Activated CD8-positive, alpha-beta memory T cell treated with anti-CD3 and anti-CD28 coated beads, Interleukin-2, amount 10 ng/mL, durations not matched to agents 7 days and 5 days (primary cell): ENCODE data around the gene DLX6. TPM values are rescaled to one million over a fixed set of nuclear protein-coding genes. Genes with fewer than 3 reads are reported as not detected.

Source experiments
- ATAC-seq: fragments of 150-1000 bp; cut with Tn5 transposase; one replicate; pipeline ENCODE4 v1.10.0; 2021; ENCODE audit warnings: moderate library complexity
- CTCF ChIA-PET: fragments of 350-600 bp; sonication (Branson Sonifier 250); formaldehyde crosslinking; loops from one replicate; lab custom pipeline; 2021; ENCODE audit warnings: antibody characterized with exemption; lab: Charles Lee
- DNase-seq: peaks from one replicate; pipeline ENCODE4 v3.0.0-alpha.2; 2020
- H3K27ac Mint-ChIP-seq: one replicate; pipeline ENCODE4 v1.8.0; 2021; ENCODE audit warnings: mild to moderate bottlenecking, mixed read lengths
- H3K27me3 Mint-ChIP-seq: one replicate; pipeline ENCODE4 v1.8.0; 2021; ENCODE audit warnings: mixed read lengths
- H3K36me3 Mint-ChIP-seq: one replicate; pipeline ENCODE4 v1.8.0; 2021; ENCODE audit warnings: mild to moderate bottlenecking, mixed read lengths
- H3K4me1 Mint-ChIP-seq: one replicate; pipeline ENCODE4 v1.8.0; 2021; ENCODE audit warnings: mixed read lengths
- H3K4me3 Mint-ChIP-seq: one replicate; pipeline ENCODE4 v1.8.0; 2021; ENCODE audit warnings: mild to moderate bottlenecking, moderate library complexity, mixed read lengths
- H3K9me3 Mint-ChIP-seq: one replicate; pipeline ENCODE4 v1.8.0; 2022; ENCODE audit warnings: low read depth, mixed read lengths
- total RNA-seq, 2 experiments: library from RNA; stranded (reverse); gene quantifications; one replicate each; pipeline ENCODE4 v1.2.3, GENCODE V29; 2021

The DLX6 gene
- total RNA-seq, 2 experiments from 2014 or later, result not detected

DNA sequence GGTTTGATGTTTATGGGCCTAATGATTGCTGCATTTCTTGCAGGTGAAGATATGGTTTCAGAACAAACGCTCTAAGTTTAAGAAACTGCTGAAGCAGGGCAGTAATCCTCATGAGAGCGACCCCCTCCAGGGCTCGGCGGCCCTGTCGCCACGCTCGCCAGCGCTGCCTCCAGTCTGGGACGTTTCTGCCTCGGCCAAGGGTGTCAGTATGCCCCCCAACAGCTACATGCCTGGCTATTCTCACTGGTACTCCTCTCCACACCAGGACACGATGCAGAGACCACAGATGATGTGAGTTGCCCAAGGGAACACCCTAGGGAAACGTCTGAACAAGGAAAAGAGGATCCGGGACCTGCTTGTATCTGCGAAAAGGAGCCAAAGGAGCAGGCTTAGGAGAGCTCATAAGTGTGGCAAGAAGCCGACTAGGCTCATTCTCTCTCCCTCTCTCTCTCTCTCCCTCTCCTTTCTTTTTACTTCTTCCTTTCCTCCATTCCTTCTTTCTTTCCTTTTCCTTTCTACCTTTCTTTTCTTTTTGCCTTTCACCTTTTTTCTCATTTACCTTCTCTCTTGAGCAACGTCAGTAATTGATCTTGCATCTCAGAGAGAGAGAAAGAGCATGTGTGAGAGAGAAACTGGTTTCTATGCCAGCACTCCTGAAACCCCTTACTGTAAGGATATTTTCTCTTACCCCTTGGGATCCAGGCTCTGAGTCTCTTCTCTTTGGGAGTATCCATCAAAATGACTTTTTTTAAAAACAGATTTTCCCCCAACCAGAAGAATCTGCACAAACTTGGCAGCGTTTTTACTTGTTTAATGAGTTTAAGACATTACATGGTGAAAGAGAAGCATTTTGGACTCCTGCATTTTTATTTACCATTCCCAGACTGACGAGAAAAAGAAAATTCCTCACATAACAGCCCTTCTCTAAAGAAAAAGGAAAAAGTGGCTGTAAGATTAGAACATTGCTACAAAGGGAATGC lies 4.7 kb downstream of the DLX6 start:
- Mint-ChIP-seq H3K36me3 (no peaks in the 10 kb centered on the region), H3K27ac (no peak overlapping the region), H3K27me3 (peaks cover 88% of the 10 kb centered on the region), H3K4me1 (peaks cover 6% of the 10 kb centered on the region), H3K9me3 (no peaks in the 10 kb centered on the region), H3K4me3 (no peak overlapping the region)
- DNase-seq, result no peak
- CTCF ChIA-PET, result no interaction called here
- no peak for ATAC-seq

DNA sequence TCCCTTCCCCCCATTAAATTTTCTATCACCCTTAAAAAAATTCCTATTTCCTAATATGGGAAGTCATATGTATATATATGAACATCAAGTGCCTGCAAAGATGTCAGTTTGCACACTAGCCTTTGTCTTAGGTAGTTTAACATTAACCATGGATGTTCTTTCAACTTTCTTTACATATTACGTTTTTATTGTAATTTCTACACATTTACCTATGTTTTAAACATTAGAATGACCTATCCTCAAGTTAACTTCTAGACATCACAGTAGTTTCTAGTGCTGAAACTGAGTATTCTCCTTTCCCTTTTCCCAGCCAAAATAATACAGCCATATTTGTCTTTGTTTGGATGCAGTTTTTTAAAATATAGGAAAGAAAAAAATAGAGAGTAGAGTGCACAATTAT lies 5.8 kb downstream of the DLX6 start:
- peaks cover 2% of the 10 kb centered on the region for H3K36me3 Mint-ChIP-seq
- peaks cover 91% of the 10 kb centered on the region for H3K27me3 Mint-ChIP-seq
- DNase-seq (no peak), ATAC-seq (no peak)
- H3K4me1 Mint-ChIP-seq, result peaks cover 5% of the 10 kb centered on the region
- H3K27ac Mint-ChIP-seq, result no peak overlapping the region
- CTCF ChIA-PET, result no interaction called here
- H3K9me3 Mint-ChIP-seq, result no peaks in the 10 kb centered on the region
- no peak overlapping the region for H3K4me3 Mint-ChIP-seq

DNA sequence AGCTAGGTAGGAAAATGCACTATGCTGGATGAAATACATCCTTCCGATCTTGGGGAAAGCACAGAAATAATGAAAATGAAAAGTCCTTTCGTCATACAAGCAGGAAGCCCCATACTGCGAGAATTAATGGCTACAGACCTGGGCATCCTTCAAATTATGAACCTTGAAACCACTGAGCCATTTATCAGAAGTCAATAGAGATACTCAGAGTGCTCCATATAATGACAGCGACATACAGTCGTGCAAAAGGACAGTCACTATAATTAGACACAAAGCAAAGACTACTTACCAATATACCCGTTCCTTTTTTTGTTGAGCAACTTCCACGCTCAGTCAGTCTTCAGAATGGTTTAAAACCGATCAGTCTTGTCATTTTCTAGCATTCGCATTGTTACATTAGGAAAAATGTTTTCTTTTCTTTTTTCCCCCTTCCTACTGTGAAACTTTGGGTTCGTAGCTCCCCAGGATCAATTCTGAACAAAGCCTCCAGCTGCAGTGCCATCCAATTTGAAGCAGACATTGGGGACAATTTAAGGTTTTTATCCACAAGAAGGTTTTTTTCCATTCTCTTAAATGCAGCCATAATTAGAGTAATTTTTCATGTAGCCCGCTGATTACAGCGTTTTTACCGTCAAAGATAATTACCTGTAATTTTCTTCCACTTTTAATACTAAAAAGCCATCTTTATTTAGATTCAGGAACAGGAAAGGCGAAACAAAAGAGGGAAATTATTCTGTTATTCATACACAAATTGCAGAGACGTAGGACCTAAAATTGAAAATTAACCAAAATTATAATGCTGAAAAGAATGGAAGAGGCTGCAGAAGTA lies 6.4 kb downstream of the DLX6 start:
- peaks cover 2% of the 10 kb centered on the region for H3K36me3 Mint-ChIP-seq
- no peak overlapping the region for H3K27ac Mint-ChIP-seq
- no peaks in the 10 kb centered on the region for H3K9me3 Mint-ChIP-seq
- no peak for ATAC-seq
- no peak for DNase-seq
- H3K4me3 Mint-ChIP-seq, result no peak overlapping the region
- peaks cover 93% of the 10 kb centered on the region for H3K27me3 Mint-ChIP-seq
- peaks cover 3% of the 10 kb centered on the region for H3K4me1 Mint-ChIP-seq
- CTCF ChIA-PET, result no interaction called here

DNA sequence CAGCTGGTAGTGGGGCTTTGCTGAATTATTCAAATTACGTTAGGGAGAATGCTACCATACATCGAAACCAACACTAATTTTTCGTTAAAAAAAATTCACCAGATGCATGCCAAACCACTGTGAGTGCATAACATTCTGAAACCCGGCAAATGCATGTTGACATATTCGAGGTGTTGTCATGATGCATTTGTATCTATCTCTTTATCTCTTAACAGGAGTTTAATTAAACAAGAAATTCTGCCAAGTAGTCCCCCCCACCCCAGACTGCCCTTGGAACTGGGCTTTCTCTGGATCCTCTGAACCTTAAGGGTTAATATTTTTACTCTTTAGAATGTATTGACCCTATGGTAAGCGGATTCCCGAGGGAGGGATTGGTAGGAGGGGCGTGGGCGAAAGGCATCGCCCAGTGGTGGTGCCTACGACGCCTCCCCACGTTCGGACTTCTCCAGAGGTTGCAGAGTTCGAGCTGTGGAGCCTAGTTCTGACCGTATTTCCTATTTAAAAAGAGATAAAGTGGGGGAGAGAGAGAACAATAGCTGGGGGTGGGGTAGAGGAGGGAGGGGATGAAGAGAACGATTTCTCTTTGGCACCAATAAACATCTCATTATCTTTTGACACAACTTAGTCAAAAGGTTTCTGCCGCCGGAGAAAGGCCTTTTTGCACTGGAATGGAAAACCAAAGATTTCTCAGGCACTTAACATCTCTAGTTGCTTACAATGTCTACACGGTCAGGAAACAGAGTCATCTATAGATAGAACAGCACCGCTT lies 7.2 kb downstream of the DLX6 start:
- Mint-ChIP-seq H3K4me1 (no peaks in the 10 kb centered on the region), H3K27me3 (peaks cover 93% of the 10 kb centered on the region), H3K9me3 (no peaks in the 10 kb centered on the region), H3K4me3 (no peak overlapping the region), H3K36me3 (peaks cover 2% of the 10 kb centered on the region), H3K27ac (no peak overlapping the region)
- CTCF ChIA-PET, result interaction anchor here (1.2 to 2.8 kb wide), 2 partner anchors 12 to 15 kb away, joined by 3 to 11 read pairs; partner anchors contain the start of gene DLX5
- DNase-seq (no peak), ATAC-seq (no peak)

DNA sequence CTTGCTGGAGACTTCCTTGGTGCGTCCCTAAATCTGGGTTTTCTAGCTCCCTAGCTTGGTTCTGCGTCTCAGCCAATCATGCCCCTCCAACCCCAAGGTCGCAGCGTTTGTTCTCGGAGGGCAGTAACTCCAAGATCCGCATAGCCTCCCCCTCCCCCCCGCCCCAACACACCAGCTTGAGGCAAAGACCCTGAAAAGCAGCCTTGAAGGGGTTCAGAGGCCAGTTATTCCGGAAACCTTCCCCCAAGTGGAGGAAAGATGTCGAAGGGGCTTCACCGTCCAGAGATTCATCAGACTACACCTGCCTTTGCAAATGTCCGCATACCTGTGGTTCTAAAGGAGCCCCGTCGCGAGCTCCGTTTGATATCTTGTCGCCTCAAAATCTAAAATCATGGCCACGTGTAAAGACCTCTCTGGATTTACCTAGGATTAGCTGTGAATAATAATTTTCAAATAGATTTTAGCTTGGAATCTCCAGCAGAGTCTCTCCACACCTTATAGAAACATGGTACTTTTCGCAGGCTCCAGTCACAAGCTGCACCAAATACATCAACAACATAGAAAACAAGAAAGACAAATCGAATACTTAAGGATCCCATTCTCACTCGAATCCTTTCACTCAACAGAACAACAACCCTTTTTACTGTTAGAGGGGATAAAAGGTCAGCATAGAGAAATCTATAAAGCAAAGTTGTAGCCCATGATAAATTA lies 7.9 kb downstream of the DLX6 start:
- Mint-ChIP-seq H3K27ac (no peak overlapping the region), H3K27me3 (peaks cover 93% of the 10 kb centered on the region), H3K36me3 (peaks cover 2% of the 10 kb centered on the region), H3K9me3 (no peaks in the 10 kb centered on the region), H3K4me1 (no peaks in the 10 kb centered on the region), H3K4me3 (no peak overlapping the region)
- CTCF ChIA-PET, result interaction anchor here (1.2 to 2.8 kb wide), 2 partner anchors 11 to 14 kb away, joined by 3 to 11 read pairs; partner anchors contain the start of gene DLX5
- DNase-seq (no peak), ATAC-seq (no peak)

DNA sequence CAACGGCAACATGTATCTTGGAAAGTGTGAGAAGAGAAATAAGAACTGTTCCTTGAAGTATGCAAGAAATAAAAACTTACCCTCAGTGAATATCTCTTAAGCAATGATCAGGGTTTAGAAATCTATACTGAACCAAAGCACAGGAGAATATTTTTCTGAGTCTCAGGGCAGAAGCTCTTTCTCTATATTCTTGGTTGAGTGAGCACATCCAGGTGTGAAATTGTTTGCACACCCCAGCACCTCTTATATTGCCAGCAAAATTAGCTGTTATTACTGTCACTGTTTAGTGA lies 8.4 kb downstream of the DLX6 start:
- Mint-ChIP-seq H3K27me3 (peaks cover 93% of the 10 kb centered on the region), H3K27ac (no peak overlapping the region), H3K4me1 (no peaks in the 10 kb centered on the region), H3K36me3 (peaks cover 2% of the 10 kb centered on the region), H3K9me3 (no peaks in the 10 kb centered on the region), H3K4me3 (no peak overlapping the region)
- no peak for DNase-seq
- ATAC-seq, result no peak
- CTCF ChIA-PET, result interaction anchor here (1.2 to 2.8 kb wide), 2 partner anchors 11 to 13 kb away, joined by 3 to 11 read pairs; partner anchors contain the start of gene DLX5

DNA sequence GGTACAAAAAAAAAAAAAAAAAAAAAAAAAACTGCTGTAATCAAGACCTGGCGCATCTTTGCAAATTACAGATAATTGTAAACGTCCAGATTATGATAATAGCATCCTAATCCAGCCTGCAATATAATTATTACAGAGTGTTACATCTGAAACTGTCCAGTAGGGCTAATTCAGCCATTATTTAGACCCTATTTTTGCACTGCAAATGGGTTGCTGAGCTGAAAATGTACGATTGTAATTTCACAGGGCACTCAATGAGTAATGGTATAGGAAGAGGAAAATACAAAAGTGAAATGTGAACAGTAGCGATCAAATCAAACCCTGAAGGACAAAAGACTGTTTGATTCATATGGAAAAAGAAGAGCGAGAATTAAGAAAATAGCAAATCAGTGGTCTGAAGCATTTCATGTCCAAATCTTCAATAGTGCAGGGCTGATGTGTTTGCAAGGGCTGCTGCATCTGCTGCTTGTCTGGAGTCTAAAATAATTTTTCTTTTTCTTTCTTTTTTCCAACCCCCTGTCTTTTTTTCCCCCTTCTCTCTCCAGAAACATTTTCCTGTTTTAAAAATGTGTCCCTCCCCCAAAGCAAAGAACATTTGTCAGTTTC lies 8.9 kb downstream of the DLX6 start:
- Mint-ChIP-seq H3K36me3 (peaks cover 2% of the 10 kb centered on the region), H3K27me3 (peaks cover 95% of the 10 kb centered on the region), H3K4me1 (no peaks in the 10 kb centered on the region), H3K27ac (no peak overlapping the region), H3K9me3 (no peaks in the 10 kb centered on the region), H3K4me3 (no peak overlapping the region)
- CTCF ChIA-PET, result interaction anchor here (1.0 to 2.8 kb wide), 2 partner anchors 13 to 15 kb away, joined by 3 to 11 read pairs; no protein-coding TSS in a partner anchor
- DNase-seq (no peak), ATAC-seq (no peak)

DNA sequence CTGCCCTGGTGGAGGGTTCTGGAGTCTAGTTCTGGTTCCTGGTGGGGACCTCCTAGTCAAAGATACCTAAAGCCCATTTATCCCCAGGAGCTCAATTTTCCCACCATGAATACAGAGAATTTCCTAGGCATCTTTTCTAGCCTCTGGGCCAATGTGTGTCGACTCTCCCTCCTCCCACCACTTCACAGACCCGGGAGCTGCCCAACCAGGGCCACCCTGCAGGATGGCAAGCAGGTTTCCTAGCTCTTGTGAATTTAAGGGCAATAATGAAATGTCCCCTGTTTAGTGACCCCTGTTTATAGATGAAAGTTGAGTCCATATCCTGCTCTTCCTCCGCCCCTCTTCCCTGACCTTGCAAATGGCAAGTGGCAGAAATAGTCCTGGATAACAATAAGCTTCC lies 9.9 kb downstream of the DLX6 start:
- DNase-seq, result no peak
- H3K9me3 Mint-ChIP-seq, result no peaks in the 10 kb centered on the region
- H3K27me3 Mint-ChIP-seq, result peaks cover 95% of the 10 kb centered on the region
- peaks cover 2% of the 10 kb centered on the region for H3K36me3 Mint-ChIP-seq
- CTCF ChIA-PET, result interaction anchor here (0.6 to 2.8 kb wide), 4 partner anchors 12 to 939 kb away, joined by 3 to 11 read pairs (median 3); no protein-coding TSS in a partner anchor
- H3K4me3 Mint-ChIP-seq, result no peak overlapping the region
- no peaks in the 10 kb centered on the region for H3K4me1 Mint-ChIP-seq
- no peak for ATAC-seq
- H3K27ac Mint-ChIP-seq, result no peak overlapping the region

DNA sequence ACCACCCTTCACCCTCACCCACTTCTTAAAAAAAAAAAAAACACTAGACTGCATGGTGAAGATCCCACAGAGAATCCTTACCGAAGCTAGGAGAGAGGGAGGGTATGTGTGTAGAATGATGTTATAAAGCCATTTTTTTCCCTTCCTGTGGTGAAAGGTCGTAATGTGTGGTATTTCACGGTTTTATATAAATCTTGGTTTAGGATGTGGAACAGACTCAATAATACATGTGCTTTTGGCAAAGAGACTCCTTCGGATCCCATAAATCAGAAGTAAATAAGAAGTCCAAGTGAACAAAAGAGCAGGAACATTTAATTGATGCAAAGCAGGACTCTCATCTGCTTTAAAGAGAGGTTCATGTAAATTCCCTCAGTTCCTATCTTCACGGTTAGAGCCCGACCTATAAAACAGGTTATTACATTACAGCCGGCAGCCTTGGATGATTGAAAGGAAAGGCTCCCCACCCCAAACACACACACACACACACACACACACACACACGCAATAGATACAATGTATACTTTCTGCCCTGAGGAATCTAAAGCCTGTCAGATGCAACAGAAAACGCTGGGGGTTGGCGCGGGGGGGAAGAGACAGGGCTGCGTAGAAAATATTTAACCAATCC lies 10.5 kb downstream of the DLX6 start:
- peaks cover 2% of the 10 kb centered on the region for H3K36me3 Mint-ChIP-seq
- H3K9me3 Mint-ChIP-seq, result no peaks in the 10 kb centered on the region
- H3K27me3 Mint-ChIP-seq, result peaks cover 97% of the 10 kb centered on the region
- no peak for DNase-seq
- H3K4me1 Mint-ChIP-seq, result no peaks in the 10 kb centered on the region
- no peak for ATAC-seq
- CTCF ChIA-PET, result interaction anchor here (0.6 to 1.2 kb wide), 2 partner anchors 12 to 940 kb away, joined by 3 read pairs; no protein-coding TSS in a partner anchor
- no peak overlapping the region for H3K4me3 Mint-ChIP-seq
- H3K27ac Mint-ChIP-seq, result no peak overlapping the region

DNA sequence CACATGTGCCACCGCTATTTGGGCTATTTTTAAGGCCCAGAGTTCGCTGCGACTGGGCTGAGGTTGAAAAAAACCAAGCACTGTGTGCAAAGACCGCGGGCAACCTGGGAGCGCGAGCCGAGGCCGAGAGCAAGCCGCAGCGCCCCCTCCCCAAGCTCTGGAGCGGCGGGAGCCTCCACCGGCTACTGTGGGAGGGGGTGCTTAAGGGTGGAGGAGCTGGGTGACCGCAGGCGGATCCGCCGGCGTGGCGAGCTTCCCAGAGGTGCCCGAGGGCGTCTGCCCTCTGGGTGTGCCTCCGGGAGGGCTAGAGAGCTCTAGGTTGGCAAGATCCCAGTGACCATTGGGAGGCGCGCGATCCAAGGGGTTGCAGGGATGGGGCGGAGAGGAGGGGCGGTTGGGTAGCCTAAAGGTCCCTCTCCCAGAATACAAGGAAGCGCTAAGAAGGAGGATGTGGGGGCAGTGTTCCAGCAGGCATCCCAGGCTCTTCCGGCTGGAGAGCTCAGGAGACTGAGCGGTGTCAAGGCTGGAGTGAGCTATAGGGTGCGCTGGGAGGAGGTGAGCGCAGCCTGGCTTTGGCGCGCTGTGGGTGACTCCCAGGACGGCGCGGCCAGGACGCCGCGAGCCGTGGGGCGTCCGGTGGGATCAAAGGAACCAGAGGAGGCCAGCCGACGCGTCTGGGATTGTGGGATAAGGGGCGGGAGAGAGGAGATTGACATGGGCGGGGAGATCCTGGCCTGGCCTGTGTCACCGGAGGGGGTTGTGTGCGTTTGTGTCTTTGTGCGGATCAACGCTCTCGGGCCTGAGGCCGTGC lies 11.2 kb downstream of the DLX6 start:
- Mint-ChIP-seq H3K4me1 (no peaks in the 10 kb centered on the region), H3K4me3 (no peak overlapping the region), H3K36me3 (peaks cover 2% of the 10 kb centered on the region), H3K27me3 (peaks cover 96% of the 10 kb centered on the region), H3K27ac (no peak overlapping the region), H3K9me3 (no peaks in the 10 kb centered on the region)
- CTCF ChIA-PET, result interaction anchor here (1.2 kb wide), 1 partner anchor 11 kb away, joined by 3 read pairs; no protein-coding TSS in a partner anchor
- no peak for ATAC-seq
- no peak for DNase-seq
